HCT116 (cell line): ENCODE data around the gene DNM3. TPM values are rescaled to one million over a fixed set of nuclear protein-coding genes. Genes with fewer than 3 reads are reported as not detected.

Source experiments
- ATAC-seq: fragments of 200-7000 bp; cut with Tn5 transposase; 2 replicates; pipeline ENCODE4 v1.9.1; 2020; ENCODE audit warnings: mild to moderate bottlenecking, moderate library complexity
- BruUV-seq: library from RNA; stranded (reverse); fragments of 400-500 nt; replicated peaks from 2 replicates; lab custom pipeline; 2021; lab: Mats Ljungman, UMichigan
- CTCF ChIA-PET: fragments of 300-600 bp; sonication (Branson Sonifier 250); formaldehyde crosslinking; loops from one replicate; lab custom pipeline; 2021; ENCODE audit warnings: antibody characterized with exemption; lab: Charles Lee
- POLR2A ChIA-PET: fragments of 300-600, 350-600 bp; sonication (Branson Sonifier 250); formaldehyde crosslinking; loops from one replicate; lab custom pipeline; 2021; ENCODE audit warnings: antibody characterized with exemption; lab: Charles Lee
- RAD21 ChIA-PET, 2 experiments: fragments of 300-600 bp; sonication (Branson Sonifier 250); formaldehyde crosslinking; loops; one replicate each; lab custom pipeline; 2023; ENCODE audit warnings: low total read pairs in 2 of 2; ENCODE audit not compliant: uncharacterized antibody in 2 of 2, unreplicated experiment in 2 of 2, low non-redundant PET in 1 of 2; lab: Charles Lee
- DNase-seq: peaks from one replicate; pipeline ENCODE4 v3.0.0-alpha.2; 2010; ENCODE audit warnings: low read depth, low spot score
- H2AFZ ChIP-seq: fragments of 200-600 bp; shearing (Covaris generic), sonication (generic); 2 replicates; pipeline ENCODE4 v1.6.1; 2017; ENCODE audit warnings: low read depth, mixed run types, mixed read lengths, antibody characterized with exemption, low read length; ENCODE audit not compliant: poor library complexity, severe bottlenecking
- H3K27ac ChIP-seq: 2 replicates; pipeline ENCODE4 v1.5.1; 2012; ENCODE audit warnings: low read depth, low read length
- H3K27me3 ChIP-seq: fragments of 200-600 bp; sonication (generic); 2 replicates; pipeline ENCODE4 v1.6.1; 2016; ENCODE audit warnings: mixed run types, low read length, mixed read lengths; ENCODE audit not compliant: insufficient read depth
- H3K36me3 ChIP-seq, 2 experiments: fragments of 200-500 bp in 1 of 2; fragments of 200-600 bp in 1 of 2; sonication (Bioruptor generic) in 1 of 2; sonication (generic) in 1 of 2; 2 replicates each; pipeline versions ENCODE4 v1.5.1 to v1.6.1; 2014 to 2016; ENCODE audit warnings: low read length in 2 of 2, inconsistent platforms in 1 of 2, mixed read lengths in 1 of 2, mixed run types in 1 of 2; ENCODE audit not compliant: insufficient read depth in 2 of 2, control insufficient read depth in 1 of 2
- H3K4me1 ChIP-seq, 2 experiments: fragments of 200-600 bp in 1 of 2; sonication (generic) in 1 of 2; 2 replicates each; pipeline versions ENCODE4 v1.5.1 to v1.6.1; 2012 to 2017; ENCODE audit warnings: low read length in 2 of 2, inconsistent platforms in 1 of 2, mild to moderate bottlenecking in 1 of 2, mixed read lengths in 1 of 2, mixed run types in 1 of 2, moderate library complexity in 1 of 2; ENCODE audit not compliant: insufficient read depth in 2 of 2, control insufficient read depth in 1 of 2
- H3K4me2 ChIP-seq: fragments of 200-600 bp; sonication (generic); 2 replicates; pipeline ENCODE4 v1.6.1; 2017; ENCODE audit warnings: mixed run types, low read length, mixed read lengths
- H3K4me3 ChIP-seq, 2 experiments: fragments of 200-600 bp in 1 of 2; sonication (generic) in 1 of 2; replicated peaks in 1 of 2; 2 replicates each; pipeline ENCODE4 v1.5.1; 2011 to 2016; ENCODE audit warnings: low read length in 2 of 2, control low read depth in 1 of 2, low read depth in 1 of 2, mild to moderate bottlenecking in 1 of 2, mixed read lengths in 1 of 2, mixed run types in 1 of 2
- H3K79me2 ChIP-seq: fragments of 200-600 bp; sonication (generic); 2 replicates; pipeline ENCODE4 v1.6.1; 2017; ENCODE audit warnings: mild to moderate bottlenecking, mixed run types, low read length, moderate library complexity, mixed read lengths; ENCODE audit not compliant: insufficient read depth
- H3K9ac ChIP-seq: fragments of 200-600 bp; sonication (generic); 2 replicates; pipeline ENCODE4 v1.6.1; 2016; ENCODE audit warnings: low read length, mixed read lengths
- H3K9me2 ChIP-seq: fragments of 200-600 bp; sonication (generic), shearing (Covaris generic); 2 replicates; pipeline ENCODE4 v1.6.1; 2017; ENCODE audit warnings: mixed run types, mild to moderate bottlenecking, moderate library complexity; ENCODE audit not compliant: insufficient read depth
- H3K9me3 ChIP-seq, 2 experiments: fragments of 200-500 bp in 1 of 2; fragments of 200-600 bp in 1 of 2; sonication (Bioruptor generic) in 1 of 2; sonication (generic) in 1 of 2; 2 replicates each; pipeline ENCODE4 v1.6.1; 2014 to 2017; ENCODE audit warnings: low read length in 2 of 2, mixed read lengths in 2 of 2, inconsistent platforms in 1 of 2, low read depth in 1 of 2, mild to moderate bottlenecking in 1 of 2, mixed run types in 1 of 2, moderate library complexity in 1 of 2; ENCODE audit not compliant: control insufficient read depth in 1 of 2, insufficient read depth in 1 of 2
- H4K20me1 ChIP-seq: fragments of 200-600 bp; sonication (generic), shearing (Covaris generic); 2 replicates; pipeline ENCODE4 v1.6.1; 2017; ENCODE audit warnings: mixed run types, mild to moderate bottlenecking, moderate library complexity; ENCODE audit not compliant: insufficient read depth
- CBX3 ChIP-seq: IDR thresholded peaks from 2 replicates; pipeline ENCODE4 v1.6.1; 2012; ENCODE audit warnings: low read depth
- FOSL1 ChIP-seq: IDR thresholded peaks from 2 replicates; pipeline ENCODE4 v1.6.1; 2012; ENCODE audit warnings: low read depth
- JUND ChIP-seq: IDR thresholded peaks from 2 replicates; pipeline ENCODE4 v1.6.1; 2012
- SP1 ChIP-seq: IDR thresholded peaks from 2 replicates; pipeline ENCODE4 v1.6.1; 2012; ENCODE audit warnings: low read depth
- SRF ChIP-seq: IDR thresholded peaks from 2 replicates; pipeline ENCODE4 v1.6.1; 2012; ENCODE audit warnings: low read depth
- ZNF274 ChIP-seq: fragments of 200-500 bp; sonication (Bioruptor generic); IDR thresholded peaks from 2 replicates; pipeline ENCODE4 v1.6.1; 2014; ENCODE audit warnings: mild to moderate bottlenecking, low read depth, low read length, inconsistent platforms
- intact Hi-C: fragments of 100-400 bp; cut with micrococcal nuclease; formaldehyde crosslinking; loops from 2 replicates; pipeline ENCODE4 v1.10.0; 2022
- total RNA-seq: library from RNA; stranded (reverse); gene quantifications from one replicate; pipeline ENCODE4 v1.2.1, GENCODE V29; 2021; ENCODE audit not compliant: unreplicated experiment
- TF ChIP-seq, protein P1 (sequence below): IDR thresholded peaks from 2 replicates; pipeline ENCODE4 v1.6.1; 2012; ENCODE audit warnings: low read depth

The DNM3 gene
- total RNA-seq, 1 experiment from 2014 or later, result 3.1 TPM

DNA sequence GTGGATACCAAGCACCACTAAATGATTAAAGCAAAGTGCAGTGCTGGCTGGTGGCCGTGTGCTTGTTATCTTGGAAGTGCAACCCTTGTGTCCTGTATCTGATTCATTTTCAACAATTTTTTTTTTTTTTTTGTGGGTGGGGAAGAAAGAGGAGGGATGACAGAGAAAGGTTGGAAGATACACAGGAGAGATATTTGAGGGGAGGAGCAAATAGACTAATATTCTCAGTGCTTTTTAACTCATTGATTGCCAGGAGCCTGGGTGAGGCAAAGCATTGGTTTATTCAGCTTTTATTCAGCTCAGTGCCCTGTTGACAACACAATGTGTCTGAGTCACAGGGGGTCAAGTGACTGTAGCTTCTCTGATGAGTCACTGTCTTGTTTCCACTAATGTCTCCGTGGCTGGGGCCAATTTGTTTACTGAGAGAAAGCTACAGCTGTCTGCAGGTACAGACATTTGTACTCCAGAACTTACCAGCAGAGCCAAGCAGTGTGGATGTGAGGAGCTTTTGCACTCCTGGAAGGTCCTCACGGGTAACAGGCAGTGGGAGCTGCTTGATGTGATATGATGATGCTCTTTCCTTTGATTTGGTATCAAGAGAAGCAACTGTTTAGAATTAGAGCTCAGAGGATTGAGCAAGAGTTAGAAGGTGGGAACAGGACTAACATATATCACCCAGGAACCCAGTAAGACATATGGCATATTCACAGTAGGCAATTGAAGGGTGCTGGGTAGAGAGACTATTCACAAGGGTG is 23.6 kb upstream of the DNM3 start:
- no peak overlapping the region for H3K27ac ChIP-seq
- no peak overlapping the region; the same call in 1 of the 2 replicates for H3K9ac ChIP-seq
- no peaks in the 10 kb centered on the region for H4K20me1 ChIP-seq
- no peaks in the 10 kb centered on the region for H3K36me3 ChIP-seq
- peaks cover 12 to 17% of the 10 kb centered on the region in 2 experiments for H3K4me1 ChIP-seq
- intact Hi-C loops, result no loop called here
- TF ChIP-seq ZNF274, result no peak
- TF ChIP-seq, protein P1, sequence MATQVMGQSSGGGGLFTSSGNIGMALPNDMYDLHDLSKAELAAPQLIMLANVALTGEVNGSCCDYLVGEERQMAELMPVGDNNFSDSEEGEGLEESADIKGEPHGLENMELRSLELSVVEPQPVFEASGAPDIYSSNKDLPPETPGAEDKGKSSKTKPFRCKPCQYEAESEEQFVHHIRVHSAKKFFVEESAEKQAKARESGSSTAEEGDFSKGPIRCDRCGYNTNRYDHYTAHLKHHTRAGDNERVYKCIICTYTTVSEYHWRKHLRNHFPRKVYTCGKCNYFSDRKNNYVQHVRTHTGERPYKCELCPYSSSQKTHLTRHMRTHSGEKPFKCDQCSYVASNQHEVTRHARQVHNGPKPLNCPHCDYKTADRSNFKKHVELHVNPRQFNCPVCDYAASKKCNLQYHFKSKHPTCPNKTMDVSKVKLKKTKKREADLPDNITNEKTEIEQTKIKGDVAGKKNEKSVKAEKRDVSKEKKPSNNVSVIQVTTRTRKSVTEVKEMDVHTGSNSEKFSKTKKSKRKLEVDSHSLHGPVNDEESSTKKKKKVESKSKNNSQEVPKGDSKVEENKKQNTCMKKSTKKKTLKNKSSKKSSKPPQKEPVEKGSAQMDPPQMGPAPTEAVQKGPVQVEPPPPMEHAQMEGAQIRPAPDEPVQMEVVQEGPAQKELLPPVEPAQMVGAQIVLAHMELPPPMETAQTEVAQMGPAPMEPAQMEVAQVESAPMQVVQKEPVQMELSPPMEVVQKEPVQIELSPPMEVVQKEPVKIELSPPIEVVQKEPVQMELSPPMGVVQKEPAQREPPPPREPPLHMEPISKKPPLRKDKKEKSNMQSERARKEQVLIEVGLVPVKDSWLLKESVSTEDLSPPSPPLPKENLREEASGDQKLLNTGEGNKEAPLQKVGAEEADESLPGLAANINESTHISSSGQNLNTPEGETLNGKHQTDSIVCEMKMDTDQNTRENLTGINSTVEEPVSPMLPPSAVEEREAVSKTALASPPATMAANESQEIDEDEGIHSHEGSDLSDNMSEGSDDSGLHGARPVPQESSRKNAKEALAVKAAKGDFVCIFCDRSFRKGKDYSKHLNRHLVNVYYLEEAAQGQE, result no peak
- peak; percentile 90 for TF ChIP-seq FOSL1
- TF ChIP-seq SP1, result peak; percentile 42; the same call in 1 of the 2 replicates
- TF ChIP-seq CBX3, result 0 out of 2 replicates have a peak, but pooled peaks have one; percentile 32
- no peak for TF ChIP-seq SRF
- TF ChIP-seq JUND, result peak; percentile 90
- ChIA-PET POLR2A (no interaction called here), CTCF (interaction anchor here (0.8 to 1.4 kb wide), 2 partner anchors 17 to 161 kb away, joined by 3 to 7 read pairs; no protein-coding TSS in a partner anchor), RAD21 (no interaction called here)
- ATAC-seq (peak; percentile 92), DNase-seq (peak; percentile 57)
- H3K9me2 ChIP-seq, result no peaks in the 10 kb centered on the region
- peak overlapping the region; percentile 60 for H3K4me2 ChIP-seq
- no peaks in the 10 kb centered on the region for H3K79me2 ChIP-seq
- H2AFZ ChIP-seq, result peak overlapping the region; percentile 70
- H3K9me3 ChIP-seq, result no peaks in the 10 kb centered on the region
- BruUV-seq, result no TSS peak
- 0 out of 4 replicates have a peak overlapping the region, but pooled peaks of 1 of the 2 experiments have one; percentile 8 for H3K4me3 ChIP-seq
- no peaks in the 10 kb centered on the region for H3K27me3 ChIP-seq
